Endothelial cell (in vitro differentiated cells): ENCODE results near the gene TRPC1. TPM values are rescaled to one million over a fixed set of nuclear protein-coding genes. Genes with fewer than 3 reads are reported as not detected.

Source experiments
- DNase-seq: peaks from one replicate; pipeline ENCODE4 v3.0.0; 2021; ENCODE audit warnings: low spot score
- H3K27ac Mint-ChIP-seq: one replicate; pipeline ENCODE4 v1.8.0; 2021; ENCODE audit warnings: mixed read lengths, inconsistent platforms; ENCODE audit not compliant: unreplicated experiment
- H3K27me3 Mint-ChIP-seq: one replicate; pipeline ENCODE4 v1.8.0; 2021; ENCODE audit warnings: mild to moderate bottlenecking, moderate library complexity, mixed read lengths, inconsistent platforms; ENCODE audit not compliant: unreplicated experiment
- H3K36me3 Mint-ChIP-seq: one replicate; pipeline ENCODE4 v1.8.0; 2021; ENCODE audit warnings: mild to moderate bottlenecking, low read depth, mixed read lengths, inconsistent platforms; ENCODE audit not compliant: unreplicated experiment
- H3K4me1 Mint-ChIP-seq: one replicate; pipeline ENCODE4 v1.8.0; 2021; ENCODE audit warnings: mild to moderate bottlenecking, mixed read lengths, inconsistent platforms; ENCODE audit not compliant: unreplicated experiment
- H3K4me3 Mint-ChIP-seq: one replicate; pipeline ENCODE4 v1.8.0; 2021; ENCODE audit warnings: mild to moderate bottlenecking, mixed read lengths, inconsistent platforms; ENCODE audit not compliant: unreplicated experiment
- H3K9me3 Mint-ChIP-seq: one replicate; pipeline ENCODE4 v1.8.0; 2021; ENCODE audit warnings: mixed read lengths, inconsistent platforms; ENCODE audit not compliant: unreplicated experiment
- CTCF ChIP-seq: fragments of 200-600 bp; sonication (generic); IDR thresholded peaks from one replicate; pipeline ENCODE4 v1.5.0; 2021; ENCODE audit warnings: antibody characterized with exemption; ENCODE audit not compliant: unreplicated experiment
- total RNA-seq: library from RNA; stranded (reverse); fragmentation: NEBNext Ultra II Directional; extraction: Animal tissue kit (Norgen Biotek cat#: 25700); gene quantifications from one replicate; pipeline ENCODE4 v1.2.1, GENCODE V29; 2021; ENCODE audit not compliant: unreplicated experiment

TRPC1 gene
- total RNA-seq, 1 donor from 2014 or later = 19.0 TPM

- Mint-ChIP-seq H3K36me3 (no peaks in the 10 kb centered on the region), H3K27ac (no peak overlapping the region), H3K4me1 (peaks cover 6% of the 10 kb centered on the region), H3K27me3 (no peaks in the 10 kb centered on the region), H3K9me3 (no peaks in the 10 kb centered on the region), H3K4me3 (no peak overlapping the region)
- TF ChIP-seq CTCF = no peak
- no peak for DNase-seq
Observed at GRCh38 chr3:142782616-142783015, 58.8 kb downstream of the TRPC1 start.

GRCh38 chr3:142784228-142784627, 60.4 kb downstream of the TRPC1 start:
- H3K4me1 Mint-ChIP-seq = peaks cover 9% of the 10 kb centered on the region
- no peak overlapping the region for H3K27ac Mint-ChIP-seq
- no peak for TF ChIP-seq CTCF
- DNase-seq = no peak
- no peaks in the 10 kb centered on the region for H3K9me3 Mint-ChIP-seq
- no peaks in the 10 kb centered on the region for H3K36me3 Mint-ChIP-seq
- no peaks in the 10 kb centered on the region for H3K27me3 Mint-ChIP-seq
- H3K4me3 Mint-ChIP-seq = no peak overlapping the region

GRCh38 chr3:142785996-142786395, 62.2 kb downstream of the TRPC1 start:
- Mint-ChIP-seq H3K9me3 (no peaks in the 10 kb centered on the region), H3K36me3 (no peaks in the 10 kb centered on the region), H3K27me3 (no peaks in the 10 kb centered on the region), H3K4me1 (peaks cover 9% of the 10 kb centered on the region), H3K27ac (no peak overlapping the region), H3K4me3 (no peak overlapping the region)
- no peak for DNase-seq
- no peak for TF ChIP-seq CTCF

- H3K36me3 Mint-ChIP-seq = no peaks in the 10 kb centered on the region
- peaks cover 9% of the 10 kb centered on the region for H3K4me1 Mint-ChIP-seq
- no peaks in the 10 kb centered on the region for H3K27me3 Mint-ChIP-seq
- no peak overlapping the region for H3K4me3 Mint-ChIP-seq
- H3K9me3 Mint-ChIP-seq = no peaks in the 10 kb centered on the region
- no peak for TF ChIP-seq CTCF
- no peak for DNase-seq
- H3K27ac Mint-ChIP-seq = no peak overlapping the region
Observed at GRCh38 chr3:142787719-142788118, 63.9 kb downstream of the TRPC1 start.

GRCh38 chr3:142794508-142794907, 70.7 kb downstream of the TRPC1 start:
- Mint-ChIP-seq H3K9me3 (no peaks in the 10 kb centered on the region), H3K36me3 (peaks cover 4% of the 10 kb centered on the region), H3K27ac (no peak overlapping the region), H3K27me3 (no peaks in the 10 kb centered on the region), H3K4me1 (peaks cover 17% of the 10 kb centered on the region), H3K4me3 (no peak overlapping the region)
- DNase-seq = no peak
- TF ChIP-seq CTCF = no peak
